GM12801 (cell line): ENCODE data around the gene NOTCH1.

Source experiments
- CTCF ChIP-seq: IDR thresholded peaks from one replicate; pipeline ENCODE4 v1.5.1; 2011; ENCODE audit warnings: control low read depth; ENCODE audit not compliant: insufficient read length; ENCODE audit errors: extremely low read depth

Gene NOTCH1

DNA sequence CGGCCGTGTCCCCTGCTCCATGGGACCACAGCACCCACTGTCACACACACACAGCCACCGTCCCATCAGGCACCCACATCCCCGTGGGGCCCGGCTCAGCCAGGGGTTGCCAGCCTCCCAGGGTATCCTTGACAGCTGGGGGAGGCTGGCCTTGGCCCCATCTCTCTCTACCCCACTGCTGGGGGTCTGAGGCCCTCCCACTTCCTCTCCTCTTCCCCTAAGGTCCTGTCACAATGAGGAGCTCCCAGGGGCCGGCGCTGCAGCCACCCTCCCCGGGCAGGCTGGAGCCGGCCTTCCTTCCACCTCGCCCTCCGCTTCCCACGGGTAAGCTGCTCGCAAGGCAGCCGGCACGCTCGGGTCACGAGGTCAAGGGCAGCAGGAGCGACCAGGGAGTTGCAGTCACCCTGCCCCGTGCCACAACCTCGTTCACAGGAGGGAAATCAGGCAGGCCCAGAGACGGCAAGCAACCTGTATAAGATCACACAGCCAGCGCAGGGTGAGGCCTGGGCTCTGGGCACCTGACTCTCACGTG is 38.6 kb upstream of the NOTCH1 start:
- no peak for TF ChIP-seq CTCF

- no peak for TF ChIP-seq CTCF
Measured at GRCh38 chr9:136582977-136583735, 37.3 kb upstream of the NOTCH1 start.

DNA sequence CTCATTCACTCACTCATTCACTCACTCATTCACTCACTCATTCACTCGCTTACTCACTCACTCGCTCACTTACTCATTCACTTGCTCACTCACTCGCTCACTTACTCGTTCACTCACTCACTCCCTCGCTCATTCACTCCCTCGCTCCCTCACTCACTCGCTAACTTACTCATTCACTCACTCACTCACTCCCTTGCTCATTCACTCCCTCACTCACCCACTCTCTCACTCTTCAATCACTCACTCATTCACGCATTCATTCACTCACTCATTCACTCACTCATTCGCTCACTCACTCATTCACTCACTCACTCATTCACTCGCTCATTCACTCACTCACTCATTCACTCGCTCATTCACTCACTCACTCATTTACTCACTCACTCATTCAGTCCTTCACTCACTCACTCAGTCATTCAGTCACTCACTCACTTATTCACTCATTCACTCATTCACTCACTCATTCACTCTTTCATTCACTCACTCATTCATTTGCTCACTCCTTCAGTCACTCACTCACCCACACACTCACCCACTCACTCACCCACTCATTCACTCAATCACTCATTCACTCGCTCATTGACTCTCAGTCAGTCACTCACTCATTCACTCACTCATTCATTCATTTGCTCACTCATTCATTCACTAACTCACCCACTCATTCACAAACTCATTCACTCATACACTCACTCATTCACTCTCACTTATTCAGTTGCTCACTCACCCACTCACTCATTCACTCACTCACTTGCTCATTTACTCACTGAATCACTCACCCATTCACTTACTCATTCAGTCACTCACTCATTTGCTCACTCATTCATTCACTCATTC is 36.0 kb upstream of the NOTCH1 start:
- TF ChIP-seq CTCF = no peak

- no peak for TF ChIP-seq CTCF
Measured at GRCh38 chr9:136578915-136579649, 33.2 kb upstream of the NOTCH1 start.

- TF ChIP-seq CTCF = no peak
Measured at GRCh38 chr9:136578626-136578914, 32.7 kb upstream of the NOTCH1 start.

GRCh38 chr9:136577941-136578625 is 32.2 kb upstream of the NOTCH1 start:
- TF ChIP-seq CTCF = no peak

GRCh38 chr9:136576269-136576626 is 30.4 kb upstream of the NOTCH1 start:
- no peak for TF ChIP-seq CTCF
